HG02571 (cell line): Measurements from ENCODE around the gene DMD.

Source experiments
- ATAC-seq: cut with Tn5 transposase; IDR thresholded peaks from one replicate; pipeline ENCODE4 v1.9.1; 2021; ENCODE audit warnings: mild to moderate bottlenecking, moderate library complexity; ENCODE audit not compliant: unreplicated experiment

The DMD gene

DNA sequence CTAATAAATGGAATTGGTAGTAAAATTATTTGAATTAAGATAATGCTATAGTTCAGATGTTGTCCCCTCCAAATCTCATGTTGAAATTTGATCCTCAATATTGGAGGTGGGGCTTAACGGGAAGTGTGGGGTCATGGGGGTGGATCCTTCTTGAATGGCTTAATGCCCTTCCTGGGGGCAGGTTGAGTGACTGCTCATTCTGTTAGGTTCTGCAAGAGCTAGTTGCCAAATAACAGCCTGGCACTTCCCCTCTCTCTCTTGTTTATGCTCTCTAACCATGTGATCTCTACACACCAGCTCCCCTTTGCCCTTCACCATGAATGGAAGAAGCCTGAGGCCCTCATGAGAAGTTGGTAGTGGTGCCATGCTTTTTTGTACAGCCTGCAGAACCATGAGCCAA lies 1414.7 kb downstream of the DMD start:
- no peak for ATAC-seq

DNA sequence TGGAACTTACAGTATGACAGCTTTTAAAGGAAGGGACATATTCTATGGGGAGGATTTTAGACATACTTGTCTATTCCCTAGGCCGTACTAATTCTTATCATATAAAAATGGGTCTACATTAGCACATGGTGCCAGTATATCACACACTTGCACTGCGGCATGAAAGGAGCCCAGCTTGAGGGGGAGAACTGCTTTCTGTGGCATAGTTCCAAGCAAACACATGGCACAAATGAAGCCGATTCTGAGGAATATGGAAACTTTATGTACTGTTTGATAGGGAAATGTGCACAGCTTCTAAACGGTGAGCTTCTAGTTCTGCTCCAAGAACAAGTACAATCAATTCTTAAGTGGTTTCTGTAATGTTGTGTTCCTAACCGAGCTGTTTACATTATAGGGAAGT lies 1463.9 kb downstream of the DMD start:
- ATAC-seq = no peak

DNA sequence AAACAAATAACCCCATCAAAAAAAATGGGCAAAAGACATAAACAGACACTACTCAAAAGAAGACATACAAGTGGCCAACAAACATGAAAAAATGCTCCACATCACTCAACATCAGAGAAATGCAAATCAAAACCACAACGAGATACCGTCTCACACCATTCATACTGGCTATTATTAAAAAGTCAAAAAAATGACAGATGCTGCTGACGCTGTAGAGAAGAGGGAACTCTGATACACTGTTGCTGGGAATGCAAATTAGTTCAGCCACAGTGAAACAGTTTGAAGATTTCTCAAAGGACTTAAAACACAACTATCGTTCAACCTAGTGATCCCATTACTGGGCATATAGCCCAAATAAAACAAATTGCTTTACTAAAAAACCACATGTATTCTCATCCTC lies 1468.3 kb downstream of the DMD start:
- no peak for ATAC-seq

DNA sequence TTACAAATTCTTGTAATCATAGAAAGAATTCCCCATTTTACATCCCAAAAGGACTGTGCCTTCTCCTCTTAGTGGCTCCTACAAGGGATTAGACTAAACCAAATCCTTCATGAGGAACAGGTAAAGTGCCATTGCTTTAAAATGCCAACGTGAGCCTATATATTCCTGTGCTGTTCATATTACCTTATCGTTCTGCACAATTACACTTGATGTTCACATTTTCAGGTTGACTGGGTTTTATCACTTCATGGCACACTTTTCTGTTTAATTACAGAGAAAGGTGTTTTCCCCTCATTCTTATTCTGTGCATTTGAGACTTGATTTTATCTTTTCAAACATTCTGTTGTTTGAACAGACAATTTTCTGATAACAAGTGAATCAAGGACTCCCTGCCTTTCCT lies 1493.9 kb downstream of the DMD start:
- ATAC-seq = no peak

DNA sequence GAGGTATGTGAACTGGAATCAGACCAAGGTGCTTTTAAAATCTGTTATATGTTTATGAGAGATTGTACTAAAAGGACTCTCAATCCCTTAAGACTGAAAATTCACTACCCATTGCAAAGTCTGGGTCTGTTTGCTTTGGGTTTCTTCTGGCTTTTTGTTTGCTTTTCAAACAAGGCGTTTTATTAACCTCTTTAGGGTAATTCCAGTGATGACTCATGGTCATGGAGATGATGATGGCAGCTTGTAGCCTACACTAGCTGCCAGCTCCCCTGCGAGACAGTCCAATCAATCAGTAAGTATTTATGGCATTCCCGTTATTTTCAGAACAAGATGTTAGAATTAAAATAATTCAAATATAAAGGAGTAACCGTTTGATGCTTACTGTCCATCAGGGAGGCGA lies 1495.7 kb downstream of the DMD start:
- no peak for ATAC-seq

DNA sequence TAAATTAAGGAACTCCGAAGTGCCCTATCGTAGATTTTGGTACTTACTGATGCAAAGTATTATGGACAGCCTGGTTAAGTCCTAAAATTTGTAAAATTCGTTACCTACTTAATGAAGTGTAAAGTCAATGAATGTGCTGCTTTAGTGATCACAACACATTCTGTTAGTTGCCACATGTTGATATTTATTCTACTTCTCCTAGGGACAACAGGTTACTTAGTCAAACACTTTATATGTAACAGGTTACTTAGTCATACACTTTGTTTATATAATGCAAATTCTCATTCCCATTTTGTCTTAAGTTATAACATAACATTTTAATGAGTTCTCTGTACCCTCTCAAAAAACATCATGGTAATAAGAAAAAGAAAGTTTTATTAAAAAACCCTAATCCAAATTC lies 1496.6 kb downstream of the DMD start:
- no peak for ATAC-seq

DNA sequence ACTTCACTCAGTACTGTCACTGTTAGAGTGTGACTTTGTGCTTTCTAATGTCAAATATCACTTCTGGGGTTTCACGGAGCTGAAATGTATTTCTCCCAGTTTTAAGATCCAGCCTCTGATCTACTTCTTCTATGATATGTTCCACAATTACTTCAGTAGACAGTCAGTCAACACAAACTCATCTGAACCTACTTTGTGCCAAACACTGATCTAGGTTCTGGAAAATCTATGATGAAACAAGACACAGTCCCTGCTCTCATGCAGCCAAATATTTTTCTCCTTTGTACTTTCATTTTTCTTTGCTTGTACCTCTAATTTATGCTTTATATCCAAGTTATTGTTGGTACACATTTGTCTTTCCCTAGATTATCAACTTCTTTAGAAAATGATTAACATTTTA lies 1498.2 kb downstream of the DMD start:
- no peak for ATAC-seq

DNA sequence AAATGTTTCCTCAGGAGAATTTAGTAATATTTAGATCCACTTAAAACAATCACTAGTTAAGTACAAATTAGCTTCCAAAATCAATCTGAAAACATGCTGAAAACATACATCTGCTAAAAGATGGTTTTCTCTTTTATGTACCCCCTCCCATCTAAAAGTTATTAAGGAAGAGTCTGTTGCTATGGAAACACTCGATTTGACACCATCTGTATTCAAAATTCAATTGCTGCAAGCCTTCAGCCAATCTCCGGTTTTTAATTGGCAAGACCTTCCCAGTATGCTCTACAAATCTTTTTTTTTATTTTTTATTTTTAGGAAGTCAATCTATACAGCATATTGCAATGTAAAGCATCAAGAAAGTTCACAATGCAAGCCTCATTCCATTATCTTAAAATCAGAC lies 1500.2 kb downstream of the DMD start:
- ATAC-seq = no peak

DNA sequence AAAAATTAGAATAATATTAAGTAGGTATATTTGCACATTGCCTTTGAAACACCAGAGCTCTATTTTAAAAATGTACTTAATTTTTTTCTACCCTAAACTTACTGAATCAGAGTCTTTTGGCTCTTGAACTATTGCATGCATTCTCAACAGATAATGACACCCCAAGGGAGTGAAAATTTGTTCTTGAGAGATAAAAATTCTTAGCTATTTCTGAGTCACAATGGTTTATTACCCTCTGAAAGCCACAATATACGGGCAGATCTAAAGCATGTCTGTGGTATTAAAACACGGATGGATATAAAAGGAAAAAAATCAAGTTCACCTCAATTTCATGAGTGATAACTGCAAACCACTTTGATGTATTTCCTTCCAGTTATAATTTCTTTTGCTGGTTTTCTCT lies 1503.2 kb downstream of the DMD start:
- ATAC-seq = no peak

DNA sequence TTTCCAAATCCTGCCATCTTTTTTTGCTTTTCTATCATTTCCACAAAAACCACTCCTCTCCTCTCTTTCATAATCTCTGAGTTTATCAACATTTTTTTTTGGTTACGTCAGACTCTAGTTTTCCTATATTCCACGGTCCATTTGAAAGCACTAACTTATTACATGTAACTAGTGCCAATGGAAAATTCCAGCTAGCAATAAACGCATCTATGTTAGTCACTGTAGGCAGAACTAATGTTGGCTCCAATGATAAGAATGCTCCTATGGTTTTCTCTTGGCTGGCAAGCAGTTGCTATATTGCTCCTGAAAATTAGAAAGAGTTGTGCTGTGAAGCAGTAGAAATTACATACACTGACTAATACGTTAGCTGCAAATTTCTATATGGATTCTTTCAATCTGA lies 1504.9 kb downstream of the DMD start:
- no peak for ATAC-seq

DNA sequence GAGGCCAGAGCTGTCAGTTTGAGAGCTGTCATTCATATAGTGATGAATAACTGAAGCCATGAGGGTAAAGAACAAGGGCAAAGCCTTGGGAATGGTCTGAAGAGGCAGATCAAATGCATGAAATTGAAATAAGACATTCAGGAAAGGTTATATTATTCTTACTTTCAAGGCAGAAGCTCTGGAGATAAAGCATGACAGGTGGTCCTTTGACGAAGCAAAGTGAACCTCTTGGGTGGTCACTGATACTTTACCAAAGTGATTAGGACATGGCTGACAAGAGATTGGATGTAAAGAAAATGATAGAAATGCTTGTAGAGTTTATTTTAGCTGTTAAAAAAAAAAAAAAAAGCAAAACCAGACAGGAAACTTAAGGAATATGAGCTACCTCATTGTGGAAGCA lies 1505.5 kb downstream of the DMD start:
- ATAC-seq = no peak

DNA sequence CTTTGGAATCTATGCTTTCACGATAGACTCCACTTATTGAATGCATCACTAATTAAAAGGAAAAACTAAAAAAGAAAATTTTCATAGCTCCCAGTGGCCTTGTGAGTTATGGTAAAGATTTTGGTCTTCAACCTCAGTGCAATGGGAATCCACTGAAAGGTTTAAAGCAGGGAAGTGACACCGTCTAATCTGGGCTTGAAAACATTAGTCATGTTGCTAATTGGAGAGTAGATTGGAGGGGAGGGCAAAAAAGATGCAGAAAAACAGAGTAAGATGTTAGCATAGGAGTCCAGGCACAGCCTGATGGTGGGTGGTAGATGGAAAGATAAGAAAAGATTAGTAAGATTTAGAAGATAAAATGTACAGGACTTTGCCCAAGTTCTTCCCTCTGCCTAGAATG lies 1506.4 kb downstream of the DMD start:
- no peak for ATAC-seq

DNA sequence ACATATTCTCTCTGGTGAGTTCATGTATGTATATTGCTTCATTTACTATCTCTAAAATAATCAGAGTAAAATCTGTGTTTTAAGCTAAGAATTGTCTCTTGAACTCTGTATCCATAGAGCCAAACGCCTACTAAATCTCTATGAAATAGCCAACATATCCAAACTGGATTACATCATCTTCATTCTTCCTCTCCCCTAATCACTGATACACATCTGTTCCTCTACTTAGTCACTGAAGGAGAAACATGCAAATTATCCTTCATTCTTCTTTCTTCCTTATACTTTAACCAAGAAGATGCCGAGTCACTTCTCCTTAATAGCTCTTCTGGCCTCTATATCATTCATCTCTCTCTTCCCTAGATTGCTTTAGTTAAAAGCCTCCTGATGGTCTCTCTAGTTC lies 1509.1 kb downstream of the DMD start:
- ATAC-seq = no peak

DNA sequence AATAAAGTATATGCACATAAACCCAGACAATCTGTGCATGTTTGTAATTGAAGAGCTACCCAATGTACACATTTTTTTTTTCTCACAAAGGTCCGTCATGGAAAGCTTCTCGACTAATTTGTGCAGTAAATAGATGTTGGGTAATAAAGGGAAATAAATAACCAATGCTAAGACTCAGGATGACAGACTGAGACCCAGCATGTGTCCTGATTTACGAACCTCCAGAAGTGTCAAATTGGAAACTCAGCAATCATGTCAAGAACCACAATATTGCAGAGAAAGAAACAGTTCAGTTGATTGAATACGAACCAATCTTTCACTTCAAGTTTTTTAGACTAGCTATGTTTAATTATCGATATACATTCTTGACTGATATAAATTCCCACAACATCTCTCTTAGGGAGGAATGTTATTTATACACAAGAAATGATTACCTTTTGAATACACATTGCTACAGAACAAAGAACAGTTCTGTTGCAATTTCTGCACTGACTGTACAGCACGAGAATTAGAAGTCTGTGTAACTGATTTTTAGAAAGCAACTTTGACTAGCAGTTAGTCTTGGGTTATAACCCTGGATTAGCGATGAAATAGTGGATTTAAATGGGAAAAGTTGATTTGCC lies 1513.9 kb downstream of the DMD start:
- no peak for ATAC-seq

DNA sequence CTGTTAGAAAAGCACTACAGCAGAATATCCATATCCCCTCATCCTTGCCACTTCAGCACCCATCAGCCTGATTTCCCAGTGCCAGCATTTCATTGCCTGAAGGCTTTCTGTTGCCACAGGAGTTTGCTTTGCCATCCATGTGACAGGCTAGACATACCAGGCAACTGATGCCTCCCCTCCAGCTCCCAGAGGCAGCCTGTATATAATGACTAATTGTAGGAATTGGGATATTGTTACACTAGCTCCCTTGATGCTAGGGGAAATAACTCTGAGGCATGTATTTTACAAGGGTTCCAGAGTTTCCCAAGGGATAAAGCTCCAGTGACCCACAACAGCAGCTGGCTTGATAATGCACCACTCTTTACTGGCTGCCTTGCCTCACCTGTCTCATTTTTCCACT lies 1531.5 kb downstream of the DMD start:
- ATAC-seq = no peak

DNA sequence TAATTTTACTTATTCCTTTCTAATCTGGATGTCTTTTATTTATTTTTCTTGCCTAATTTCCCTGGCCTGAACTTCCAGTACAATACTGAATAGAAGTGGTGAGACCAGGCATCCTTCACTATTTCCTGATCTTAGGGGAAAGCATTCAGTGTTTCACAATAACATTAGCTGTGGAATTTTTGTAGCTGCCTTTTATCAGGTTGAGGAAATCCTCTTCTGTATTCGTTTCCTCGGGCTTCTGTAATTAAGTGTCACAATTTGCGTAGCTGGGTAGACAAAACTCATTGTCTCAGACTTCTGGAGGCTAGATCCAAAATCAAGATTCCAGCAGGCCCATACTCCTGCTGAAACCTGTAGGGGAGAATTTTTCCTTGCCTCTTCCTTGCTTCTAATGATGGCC lies 1541.1 kb downstream of the DMD start:
- no peak for ATAC-seq

DNA sequence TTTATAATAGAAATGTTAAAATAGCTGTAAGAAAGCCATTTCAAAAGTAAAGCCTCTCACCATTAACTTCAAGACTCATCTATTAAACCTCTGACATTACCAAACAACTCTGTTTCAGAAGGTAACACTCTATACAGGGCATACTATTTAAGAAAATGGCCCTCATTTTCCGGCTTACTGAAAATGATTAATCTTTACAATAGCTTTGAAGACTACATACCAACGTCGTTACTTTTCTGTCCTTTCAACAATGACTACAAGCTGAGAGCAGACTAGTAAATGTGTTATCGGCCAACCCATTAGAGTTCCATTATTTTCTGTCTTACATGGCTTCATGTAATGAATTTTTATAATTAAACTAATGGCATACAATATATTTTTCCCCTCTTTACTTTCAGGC lies 1545.9 kb downstream of the DMD start:
- no peak for ATAC-seq

DNA sequence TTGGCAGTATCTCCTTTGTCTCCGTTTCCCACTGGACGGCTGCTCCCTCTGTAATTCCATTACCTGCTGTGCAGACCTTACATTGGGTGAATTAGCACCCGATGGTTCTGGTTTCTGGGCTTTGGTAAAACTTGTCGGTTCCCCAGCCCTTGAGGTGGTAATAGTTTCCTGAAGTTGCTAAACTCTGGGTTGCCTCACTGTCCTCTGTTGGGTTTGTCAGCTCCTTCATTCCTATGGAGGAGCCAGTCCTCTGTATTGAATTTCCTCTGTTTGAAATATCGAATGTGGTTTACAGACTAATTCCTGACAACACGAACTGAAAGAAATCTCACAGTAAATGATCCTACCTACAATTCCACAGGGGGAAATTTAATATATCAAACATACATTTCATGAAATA lies 1548.2 kb downstream of the DMD start:
- ATAC-seq = no peak

DNA sequence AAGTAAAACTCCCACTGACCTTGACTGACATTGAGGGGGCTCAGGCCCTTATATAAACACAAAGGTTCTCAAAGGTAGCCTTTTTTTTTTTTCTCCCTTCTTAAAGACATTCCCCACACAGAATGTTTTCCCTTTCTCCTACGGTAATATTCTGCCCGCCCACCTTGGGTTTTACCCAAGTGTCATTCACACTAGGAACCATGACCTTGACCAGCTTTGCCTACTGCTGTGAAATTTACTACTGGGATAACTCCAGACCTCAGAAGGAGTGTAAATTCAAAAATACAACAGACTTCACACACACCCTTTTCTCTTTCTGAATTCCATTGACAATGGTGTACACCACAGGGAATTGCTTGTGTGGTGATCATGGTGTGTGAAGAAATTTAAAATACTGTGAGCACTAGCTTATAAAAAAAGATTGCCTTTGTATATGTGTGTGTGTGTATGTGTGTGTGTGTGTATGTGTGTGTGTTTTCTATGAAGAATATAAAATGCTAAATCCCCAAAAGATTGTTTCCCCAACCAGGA lies 1550.0 kb downstream of the DMD start:
- no peak for ATAC-seq

DNA sequence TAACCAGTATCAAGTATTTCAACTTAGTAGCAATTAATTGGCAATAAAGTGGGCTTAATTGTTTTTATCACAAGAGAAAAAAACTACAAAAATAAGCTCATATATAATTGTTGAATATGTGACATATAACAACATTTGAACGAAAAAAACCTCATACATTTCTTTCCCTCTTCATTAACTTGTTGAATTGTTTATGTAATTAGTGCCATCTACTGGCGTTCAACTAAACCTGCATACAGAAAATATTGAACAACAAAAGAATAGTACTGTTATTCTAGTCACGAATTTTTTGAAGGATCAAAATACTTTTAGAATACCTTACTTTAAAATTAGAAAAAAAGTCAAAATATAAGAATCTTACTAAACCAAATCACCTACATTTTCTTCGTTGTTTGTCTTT lies 1553.0 kb downstream of the DMD start:
- ATAC-seq = no peak

DNA sequence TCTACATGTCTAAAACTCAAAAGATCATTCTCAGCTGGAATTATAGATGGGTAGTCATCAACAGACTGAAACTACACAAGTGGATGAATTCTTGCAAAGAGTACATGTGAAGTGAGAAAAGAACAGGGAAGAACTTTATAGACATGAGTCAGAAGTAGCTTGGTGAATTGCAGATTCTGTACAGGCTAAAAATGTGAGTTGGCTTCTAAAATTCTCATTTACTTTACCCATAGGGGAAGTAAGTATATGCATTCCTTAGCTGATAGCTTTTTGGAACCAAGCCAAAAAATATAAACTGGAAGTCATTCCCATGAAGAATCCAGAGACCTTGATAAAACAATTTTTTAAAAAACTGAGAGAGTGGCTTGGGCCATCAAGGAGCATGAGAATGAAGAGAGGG lies 1555.3 kb downstream of the DMD start:
- no peak for ATAC-seq

DNA sequence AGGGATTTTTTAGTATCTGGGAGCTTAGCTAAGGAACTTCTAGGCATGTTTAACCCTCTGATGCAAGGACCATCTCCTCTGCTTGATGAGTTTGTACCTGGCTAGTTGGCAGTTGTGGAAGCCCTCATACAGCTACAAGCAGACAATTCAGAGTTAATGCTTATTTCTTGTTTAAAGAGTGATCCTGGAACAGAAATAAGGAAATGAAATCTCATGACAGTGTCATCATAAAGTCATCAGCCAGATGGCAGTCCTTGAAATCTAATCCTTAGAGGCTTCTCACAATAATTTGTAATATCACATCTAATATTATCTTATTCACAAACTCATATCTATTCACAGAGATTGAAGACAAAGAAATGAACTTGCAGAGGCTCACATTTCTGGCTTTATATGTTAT lies 1557.9 kb downstream of the DMD start:
- ATAC-seq = no peak

DNA sequence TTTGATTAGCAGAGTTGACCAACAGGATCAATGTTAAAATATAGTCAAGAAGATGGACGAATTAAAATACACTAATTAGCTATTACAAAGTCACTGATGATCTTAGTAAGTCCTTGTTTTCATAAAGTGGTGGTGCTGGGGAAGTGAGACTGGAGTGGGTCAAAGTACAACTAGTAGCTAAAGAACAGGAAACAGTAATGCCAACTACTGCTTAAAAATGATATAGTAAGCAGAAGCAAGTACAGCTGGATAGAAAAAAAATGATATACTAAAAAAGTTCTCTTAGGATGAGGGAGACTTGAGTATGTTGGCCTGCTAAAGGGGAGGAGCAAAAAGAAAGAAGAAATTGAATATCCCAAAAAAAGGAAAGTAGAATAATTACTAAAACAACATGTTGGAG lies 1558.7 kb downstream of the DMD start:
- no peak for ATAC-seq
